GM12878 (cell line): Measurements from ENCODE around the gene SGK2. TPM values are rescaled to one million over a fixed set of nuclear protein-coding genes. Genes with fewer than 3 reads are reported as not detected.

Experiments used
- ASH2L ChIP-seq: fragments of 300-600, 200-600 bp; sonication (generic); IDR thresholded peaks from 2 replicates; pipeline ENCODE4 v1.6.1; 2017; ENCODE audit warnings: low read depth, mild to moderate bottlenecking, borderline replicate concordance
- ATF2 ChIP-seq: IDR thresholded peaks from 2 replicates; pipeline ENCODE4 v1.6.1; 2012; ENCODE audit warnings: low read length, inconsistent platforms
- BACH1 ChIP-seq: fragments of 450-650 bp; IDR thresholded peaks from 2 replicates; pipeline ENCODE4 v1.6.1; 2017; ENCODE audit warnings: mild to moderate bottlenecking, borderline replicate concordance
- CBFB ChIP-seq: IDR thresholded peaks from 2 replicates; pipeline ENCODE4 v1.6.1; 2016; ENCODE audit warnings: antibody characterized with exemption, low read depth
- CHD1 ChIP-seq: IDR thresholded peaks from 2 replicates; pipeline ENCODE4 v1.6.1; 2012; ENCODE audit warnings: low read depth, low read length, improper control_type of control experiment
- EP300 ChIP-seq, 2 experiments: fragments of 150-350 bp in 1 of 2; IDR thresholded peaks; 2 replicates each; pipeline ENCODE4 v1.6.1; 2011 to 2012; ENCODE audit warnings: low read depth in 2 of 2, low read length in 2 of 2, borderline replicate concordance in 1 of 2, improper control_type of control experiment in 1 of 2, inconsistent platforms in 1 of 2; ENCODE audit not compliant: control insufficient read depth in 1 of 2
- FOXK2 ChIP-seq: fragments of 450-650 bp; IDR thresholded peaks from 2 replicates; pipeline ENCODE4 v1.6.1; 2017; ENCODE audit warnings: mild to moderate bottlenecking, moderate library complexity
- GATAD2B ChIP-seq: fragments of 450-650 bp; conservative IDR thresholded peaks from 2 replicates; pipeline ENCODE4 v1.6.1; 2017; ENCODE audit warnings: low read depth, mild to moderate bottlenecking, moderate library complexity
- IRF4 ChIP-seq: IDR thresholded peaks from 2 replicates; pipeline ENCODE4 v1.6.1; 2011; ENCODE audit warnings: low read depth, low read length
- KDM1A ChIP-seq: fragments of 200-600 bp; sonication (generic); IDR thresholded peaks from 2 replicates; pipeline ENCODE4 v1.6.1; 2016; ENCODE audit warnings: borderline replicate concordance
- MYC ChIP-seq: IDR thresholded peaks from 2 replicates; pipeline ENCODE4 v1.6.1; 2011; ENCODE audit warnings: mild to moderate bottlenecking, low read length, moderate library complexity, inconsistent platforms; ENCODE audit not compliant: insufficient read depth, insufficient replicate concordance, insufficient read length, severe bottlenecking
- NKRF ChIP-seq: fragments of 450-650 bp; conservative IDR thresholded peaks from 2 replicates; pipeline ENCODE4 v1.6.1; 2017; ENCODE audit warnings: mild to moderate bottlenecking, moderate library complexity
- POLR2AphosphoS2 ChIP-seq: IDR thresholded peaks from 2 replicates; pipeline ENCODE4 v1.6.1; 2011; ENCODE audit warnings: low read depth, mild to moderate bottlenecking, low read length, improper control_type of control experiment, moderate library complexity
- RBBP5 ChIP-seq: fragments of 200-600 bp; sonication (generic); conservative IDR thresholded peaks from 2 replicates; pipeline ENCODE4 v1.6.1; 2016
- SIX5 ChIP-seq: IDR thresholded peaks from 2 replicates; pipeline ENCODE4 v1.6.1; 2011; ENCODE audit warnings: mild to moderate bottlenecking, low read depth, low read length, moderate library complexity; ENCODE audit not compliant: severe bottlenecking
- STAT1 ChIP-seq: fragments of 450-650 bp; conservative IDR thresholded peaks from 2 replicates; pipeline ENCODE4 v1.6.1; 2014; ENCODE audit warnings: antibody characterized with exemption, mild to moderate bottlenecking
- STAT3 ChIP-seq: IDR thresholded peaks from 2 replicates; pipeline ENCODE4 v1.6.1; 2011; ENCODE audit warnings: low read depth, low read length, improper control_type of control experiment
- SUPT20H ChIP-seq: IDR thresholded peaks from 2 replicates; pipeline ENCODE4 v1.6.1; 2011; ENCODE audit warnings: low read depth, mild to moderate bottlenecking, low read length, moderate library complexity, borderline replicate concordance; ENCODE audit not compliant: control insufficient read depth
- SUZ12 ChIP-seq: fragments of 200-600 bp; sonication (generic); IDR thresholded peaks from one replicate; pipeline ENCODE4 v1.6.1; 2018; ENCODE audit warnings: antibody characterized with exemption, mild to moderate bottlenecking; ENCODE audit not compliant: unreplicated experiment
- TARDBP ChIP-seq: IDR thresholded peaks from 2 replicates; pipeline ENCODE4 v1.6.1; 2016; ENCODE audit warnings: borderline replicate concordance
- TCF12 ChIP-seq: IDR thresholded peaks from 2 replicates; pipeline ENCODE4 v1.6.1; 2011; ENCODE audit warnings: low read depth, mild to moderate bottlenecking, low read length
- ZBED1 ChIP-seq: IDR thresholded peaks from 2 replicates; pipeline ENCODE4 v1.6.1; 2016; ENCODE audit warnings: borderline replicate concordance
- ZBTB33 ChIP-seq: fragments of 450-650 bp; IDR thresholded peaks from 2 replicates; pipeline ENCODE4 v1.6.1; 2017; ENCODE audit warnings: mild to moderate bottlenecking
- ZNF24 ChIP-seq: fragments of 450-650 bp; IDR thresholded peaks from 2 replicates; pipeline ENCODE4 v1.6.1; 2017; ENCODE audit warnings: antibody characterized with exemption, mild to moderate bottlenecking
- ZSCAN29 ChIP-seq: fragments of 450-650 bp; IDR thresholded peaks from 2 replicates; pipeline ENCODE4 v1.6.1; 2017; ENCODE audit warnings: mild to moderate bottlenecking, moderate library complexity
- polyA plus RNA-seq, 11 experiments: library from polyadenylated mRNA; depleted of rRNA in 4 of 11; unstranded in 6 of 11; stranded (reverse) in 5 of 11; fragments of >200 nt; fragmentation: Nextera tagmentation in 4 of 11; fragmentation: Illumina TruSeq in 1 of 11; extraction: Ambion mirVana in 4 of 11; extraction: Trizol in 1 of 11; gene quantifications; 1 replicate in 1 of 11; 2 replicates in 10 of 11; pipeline versions ENCODE4 v1.2.1 to v1.2.3, GENCODE V29; 2011 to 2016; ENCODE audit warnings: inconsistent platforms in 2 of 11, missing spikeins in 2 of 11, low read depth in 1 of 11
- total RNA-seq, 4 experiments: library from RNA; depleted of rRNA in 3 of 4; stranded (reverse); fragments of >200 nt in 3 of 4; fragmentation: Illumina TruSeq in 1 of 4; extraction: Trizol in 1 of 4; gene quantifications; 2 replicates each; pipeline versions ENCODE4 v1.2.1 to v1.2.3, GENCODE V29; 2013 to 2021

SGK2 gene
- total and polyA plus RNA-seq, 10 of the 15 experiments (the other 5 are each of a cell fraction or from before 2014, with no cell fraction given), result 0.04 to 0.96 (median 0.22) TPM; not detected in 3

- no peak for TF ChIP-seq ZBTB33
- no peak for TF ChIP-seq ZNF24
- no peak for TF ChIP-seq ASH2L
- no peak for TF ChIP-seq STAT3
- TF ChIP-seq SUZ12, result no peak
- TF ChIP-seq SUPT20H, result no peak
- no peak for TF ChIP-seq EP300 (IDR thresholded peaks at IDR 0.05; ENCODE audit: borderline replicate concordance in 1 of 2, control insufficient read depth in 1 of 2, low read depth in 2 of 2, low read length in 2 of 2)
- no peak for TF ChIP-seq MYC
- TF ChIP-seq STAT1, result peak; percentile 62; the same call in 1 of the 2 replicates
- TF ChIP-seq BACH1, result no peak
- no peak for TF ChIP-seq KDM1A
- peak; percentile 75 for TF ChIP-seq NKRF
- peak; percentile 64; the same call in 1 of the 2 replicates for TF ChIP-seq ZSCAN29
- TF ChIP-seq ZBED1, result no peak
- no peak for TF ChIP-seq ATF2
- peak; percentile 58 for TF ChIP-seq SIX5
- TF ChIP-seq CHD1, result peak; percentile 98
- no peak for TF ChIP-seq TCF12
- no peak for TF ChIP-seq RBBP5
- peak; percentile 47; the same call in 1 of the 2 replicates for TF ChIP-seq CBFB
- TF ChIP-seq IRF4, result no peak
- 0 out of 2 replicates have a peak, but pooled peaks have one; percentile 39 for TF ChIP-seq GATAD2B
- TF ChIP-seq POLR2AphosphoS2, result no peak; the same call in 1 of the 2 replicates
- no peak for TF ChIP-seq TARDBP
- peak; percentile 98 for TF ChIP-seq FOXK2
These were observed 31.8 kb downstream of the SGK2 start, which contains the start of gene IFT52 (continued) for GRCh38 chr20:43590392-43591303.
